CD4-positive, alpha-beta memory T cell (primary cell): Measurements from ENCODE around the gene AP5S1. TPM values are rescaled to one million over a fixed set of nuclear protein-coding genes. Genes with fewer than 3 reads are reported as not detected.

ENCODE experiments used
- CTCF ChIA-PET: fragments of 350-600 bp; sonication (Branson Sonifier 250); formaldehyde crosslinking; loops from one replicate; lab custom pipeline; 2021; ENCODE audit warnings: inconsistent platforms; ENCODE audit not compliant: partially characterized antibody; lab: Charles Lee
- POLR2A ChIA-PET: fragments of 350-600 bp; sonication (Branson Sonifier 250); formaldehyde crosslinking; loops from one replicate; lab custom pipeline; 2021; ENCODE audit not compliant: partially characterized antibody; lab: Charles Lee
- DNase-seq, 5 donors: peaks; one replicate each; pipeline versions ENCODE4 v3.0.0 to v3.0.0-alpha.2; 2020 to 2022; ENCODE audit warnings: mixed read lengths in 1 of 5
- H3K27ac ChIP-seq: one replicate; pipeline ENCODE4 v1.7.0; 2013; ENCODE audit warnings: low read depth, low read length
- H3K27me3 ChIP-seq: 2 replicates; pipeline ENCODE4 v1.7.0; 2013; ENCODE audit warnings: mild to moderate bottlenecking, low read length, moderate library complexity; ENCODE audit not compliant: insufficient read depth
- H3K36me3 ChIP-seq: 2 replicates; pipeline ENCODE4 v1.7.0; 2013; ENCODE audit warnings: mild to moderate bottlenecking, low read length, moderate library complexity; ENCODE audit not compliant: insufficient read depth
- H3K4me1 ChIP-seq: 2 replicates; pipeline ENCODE4 v1.7.0; 2013; ENCODE audit warnings: mild to moderate bottlenecking, low read length, moderate library complexity; ENCODE audit not compliant: insufficient read depth
- H3K4me3 ChIP-seq, 2 donors: one replicate each; pipeline ENCODE4 v1.7.0; 2013; ENCODE audit warnings: low read length in 2 of 2, mild to moderate bottlenecking in 1 of 2
- H3K9me3 ChIP-seq, 2 donors: one replicate each; pipeline ENCODE4 v1.7.0; 2013; ENCODE audit warnings: low read length in 2 of 2, control low read depth in 1 of 2; ENCODE audit not compliant: control insufficient read depth in 1 of 2
- H3K27ac Mint-ChIP-seq, 7 donors: one replicate each; pipeline ENCODE4 v1.8.0; 2020 to 2021; ENCODE audit warnings: mixed read lengths in 7 of 7, mild to moderate bottlenecking in 6 of 7, inconsistent platforms in 3 of 7, moderate library complexity in 3 of 7
- H3K27me3 Mint-ChIP-seq, 2 donors: one replicate each; pipeline ENCODE4 v1.8.0; 2020 to 2021; ENCODE audit warnings: mixed read lengths in 2 of 2
- H3K36me3 Mint-ChIP-seq, 2 donors: one replicate each; pipeline ENCODE4 v1.8.0; 2020 to 2021; ENCODE audit warnings: mixed read lengths in 2 of 2, inconsistent platforms in 1 of 2, mild to moderate bottlenecking in 1 of 2
- H3K4me1 Mint-ChIP-seq, 4 donors: one replicate each; pipeline ENCODE4 v1.8.0; 2020 to 2021; ENCODE audit warnings: mixed read lengths in 4 of 4, mild to moderate bottlenecking in 1 of 4
- H3K4me3 Mint-ChIP-seq, 8 donors: one replicate each; pipeline ENCODE4 v1.8.0; 2020 to 2021; ENCODE audit warnings: mixed read lengths in 8 of 8, mild to moderate bottlenecking in 7 of 8, moderate library complexity in 6 of 8, inconsistent platforms in 3 of 8
- H3K9me3 Mint-ChIP-seq, 8 donors: one replicate each; pipeline ENCODE4 v1.8.0; 2020 to 2021; ENCODE audit warnings: mixed read lengths in 8 of 8, mild to moderate bottlenecking in 5 of 8, inconsistent platforms in 3 of 8, moderate library complexity in 1 of 8
- intact Hi-C: fragments of 100-400 bp; cut with micrococcal nuclease; formaldehyde crosslinking; loops from one replicate; pipeline ENCODE4 v1.15.1; 2023
- polyA plus RNA-seq, 2 donors: library from polyadenylated mRNA; unstranded; fragments of 300-500 nt; fragmentation: Illumina TruSeq; gene quantifications; one replicate each; pipeline ENCODE4 v1.2.3, GENCODE V29; 2021
- total RNA-seq, 2 experiments: library from RNA; stranded (reverse); gene quantifications; one replicate each; pipeline ENCODE4 v1.2.3, GENCODE V29; 2021

The AP5S1 gene
- total and polyA plus RNA-seq, 4 experiments from 2014 or later, result 10.4 to 16.8 (median 12.8) TPM

DNA sequence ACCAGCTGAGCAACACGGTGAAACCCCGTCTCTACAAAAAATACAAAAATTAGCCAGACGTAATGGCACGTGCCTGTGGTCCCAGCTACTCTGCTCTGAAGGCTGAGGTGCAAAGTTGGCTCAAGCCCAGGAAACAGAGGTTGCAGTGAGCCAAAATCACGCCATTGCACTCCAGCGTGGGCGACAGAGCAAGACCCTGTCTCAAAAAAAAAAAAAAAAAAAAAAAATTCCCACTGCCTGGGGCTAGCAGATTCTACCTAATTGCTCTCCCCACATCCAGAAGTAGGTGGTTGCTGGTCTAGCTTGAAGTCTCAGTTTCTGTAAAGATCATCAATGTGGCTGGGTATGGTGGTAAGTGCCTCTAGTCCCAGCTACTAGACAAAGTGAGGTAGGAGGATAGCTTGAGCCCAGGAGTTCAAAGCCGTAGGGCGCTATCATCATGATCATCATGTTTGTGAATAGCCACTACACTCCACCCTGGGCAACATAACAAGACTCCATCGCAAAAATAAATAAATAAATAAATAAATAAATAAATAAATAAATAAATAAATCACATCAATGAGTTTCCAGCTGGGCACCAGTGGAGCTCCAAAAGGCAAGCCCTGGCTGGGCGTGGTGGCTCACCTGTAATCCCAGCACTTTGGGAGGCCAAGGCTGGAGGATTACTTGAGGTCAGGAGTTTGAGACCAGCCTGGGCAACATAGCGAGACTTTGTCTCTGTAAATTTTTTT, 6.3 kb upstream of the AP5S1 start:
- H3K4me1 ChIP-seq, result peaks cover 85% of the 10 kb centered on the region
- peak overlapping the region; percentile 89 for H3K27ac ChIP-seq
- no peaks in the 10 kb centered on the region for H3K9me3 ChIP-seq
- no peaks in the 10 kb centered on the region for H3K9me3 Mint-ChIP-seq
- intact Hi-C loops, result loop anchor here (5.0 kb wide), 1 partner anchor 767 kb away; the partner anchor contains the start of gene MRPS26
- H3K4me3 Mint-ChIP-seq, result peak overlapping the region in 7 of 8 donors; percentile 47 to 94 (median 70)
- H3K27ac Mint-ChIP-seq, result peak overlapping the region; percentile 94 to 100 (median 98)
- peak in 4 of 5 donors; percentile 38 to 68 (median 48) for DNase-seq
- no peaks in the 10 kb centered on the region for H3K36me3 ChIP-seq
- no peaks in the 10 kb centered on the region for H3K36me3 Mint-ChIP-seq
- H3K27me3 Mint-ChIP-seq, result no peaks in the 10 kb centered on the region
- H3K27me3 ChIP-seq, result no peaks in the 10 kb centered on the region
- ChIA-PET CTCF (interaction anchor here (1.2 to 5.3 kb wide), 3 partner anchors 14 to 45 kb away, joined by 4 to 36 read pairs (median 4); partner anchors contain the start of gene CDC25B), POLR2A (interaction anchor here (0.9 to 7.0 kb wide), 6 partner anchors 9 to 177 kb away, joined by 3 to 97 read pairs (median 6); partner anchors contain the start of genes ADISSP and CENPB)
- no peak overlapping the region for H3K4me3 ChIP-seq
- H3K4me1 Mint-ChIP-seq, result peaks cover 53 to 86% (median 70%) of the 10 kb centered on the region in 4 donors

- intact Hi-C loops, result loop anchor here (5.0 kb wide), 1 partner anchor 768 kb away; the partner anchor contains the start of gene MRPS26
- no peaks in the 10 kb centered on the region for H3K9me3 ChIP-seq
- H3K36me3 ChIP-seq, result no peaks in the 10 kb centered on the region
- Mint-ChIP-seq H3K4me3 (peak overlapping the region in 5 of 8 donors; percentile 22 to 88 (median 81)), H3K4me1 (peaks cover 55 to 94% (median 77%) of the 10 kb centered on the region in 4 donors), H3K36me3 (no peaks in the 10 kb centered on the region), H3K9me3 (no peaks in the 10 kb centered on the region), H3K27ac (peak overlapping the region in 6 of 7 donors; percentile 88 to 97 (median 97)), H3K27me3 (no peaks in the 10 kb centered on the region)
- peak in 1 of 5 donors; percentile 47 for DNase-seq
- H3K27ac ChIP-seq, result peak overlapping the region; percentile 23
- H3K4me1 ChIP-seq, result peaks cover 89% of the 10 kb centered on the region
- CTCF ChIA-PET, result interaction anchor here (1.0 to 1.3 kb wide), 3 partner anchors 15 to 47 kb away, joined by 3 to 6 read pairs (median 5); partner anchors contain the start of genes ADISSP and CDC25B
- H3K27me3 ChIP-seq, result no peaks in the 10 kb centered on the region
- POLR2A ChIA-PET, result interaction anchor here (0.6 to 7.0 kb wide), 3 partner anchors 10 to 47 kb away, joined by 3 to 97 read pairs (median 10); partner anchors contain the start of genes ADISSP and CENPB
- H3K4me3 ChIP-seq, result no peak overlapping the region
Measured at GRCh38 chr20:3814928-3815495, 5.3 kb upstream of the AP5S1 start.

- ChIA-PET CTCF (interaction anchor here (0.7 to 1.3 kb wide), 7 partner anchors 16 to 65 kb away, joined by 3 to 6 read pairs (median 4); partner anchors contain the start of genes ADISSP and CDC25B), POLR2A (interaction anchor here (0.6 to 7.0 kb wide), 3 partner anchors 28 to 48 kb away, joined by 3 to 97 read pairs (median 3); partner anchors contain the start of genes ADISSP and CENPB)
- H3K4me3 Mint-ChIP-seq, result peak overlapping the region in 7 of 8 donors; percentile 72 to 93 (median 83)
- Histone ChIP-seq H3K4me1 (peaks cover 82% of the 10 kb centered on the region), H3K4me3 (no peak overlapping the region), H3K27ac (peak overlapping the region; percentile 23), H3K27me3 (no peaks in the 10 kb centered on the region), H3K9me3 (no peaks in the 10 kb centered on the region), H3K36me3 (no peaks in the 10 kb centered on the region)
- peaks cover 51 to 93% (median 72%) of the 10 kb centered on the region in 4 donors for H3K4me1 Mint-ChIP-seq
- no peaks in the 10 kb centered on the region for H3K9me3 Mint-ChIP-seq
- intact Hi-C loops, result no loop called here
- DNase-seq, result peak in 4 of 5 donors; percentile 42 to 57 (median 48)
- H3K36me3 Mint-ChIP-seq, result peaks cover 0 to 4% of the 10 kb centered on the region in 2 donors
- no peaks in the 10 kb centered on the region for H3K27me3 Mint-ChIP-seq
- peak overlapping the region; percentile 90 to 97 (median 97) for H3K27ac Mint-ChIP-seq
Measured at GRCh38 chr20:3815703-3816315, 4.5 kb upstream of the AP5S1 start.

DNA sequence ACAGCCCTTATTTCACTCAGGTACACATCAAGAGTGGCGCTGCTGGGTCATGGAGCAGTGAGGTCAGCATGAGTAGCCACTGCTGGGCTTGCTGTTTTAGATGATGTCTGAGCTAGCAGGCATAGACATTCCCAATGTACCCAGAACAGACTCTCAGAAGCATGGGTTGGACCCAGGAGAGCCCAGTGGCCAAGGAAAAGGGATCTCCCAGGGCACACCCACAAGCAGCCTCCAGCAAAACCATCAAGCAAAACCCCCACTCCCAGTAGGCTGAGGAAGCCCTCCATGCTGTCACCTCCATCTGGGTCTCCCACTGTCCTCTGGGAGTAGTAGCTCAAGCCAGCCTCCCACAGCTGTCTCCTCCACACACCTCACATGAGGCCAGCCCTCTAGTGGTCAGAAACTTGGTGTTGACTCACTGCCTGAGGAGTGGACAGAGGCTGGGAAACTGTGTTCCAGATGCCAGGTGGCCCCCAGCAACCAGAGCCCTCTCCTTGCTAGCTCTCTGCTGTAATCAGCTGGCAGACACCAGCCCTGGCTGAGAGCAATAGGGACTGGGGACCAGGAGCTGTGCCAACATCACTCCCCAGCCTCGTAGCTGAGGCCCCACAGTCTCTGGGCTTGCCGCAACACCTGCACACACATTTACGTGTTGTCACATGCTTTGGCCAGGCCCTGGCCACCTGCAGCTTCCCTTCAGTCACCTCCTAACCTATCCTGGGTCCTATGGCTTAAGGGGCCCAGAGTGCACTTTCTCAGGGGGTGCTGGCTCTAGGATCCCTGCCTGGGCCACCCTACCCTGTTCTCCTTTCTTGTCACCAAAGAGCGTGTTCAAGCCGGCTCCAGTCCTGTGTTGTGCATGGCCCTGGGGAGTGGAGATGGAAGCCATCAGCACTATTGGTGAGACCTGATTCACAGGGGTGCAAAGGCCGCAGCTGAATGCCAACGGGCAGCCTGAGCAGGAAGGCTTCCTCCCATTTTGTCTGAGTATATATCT, 1.9 kb upstream of the AP5S1 start:
- Mint-ChIP-seq H3K27me3 (no peaks in the 10 kb centered on the region), H3K9me3 (no peaks in the 10 kb centered on the region), H3K4me3 (peak overlapping the region in 4 of 8 donors; percentile 38 to 78 (median 55)), H3K27ac (peak overlapping the region; percentile 52 to 99 (median 62)), H3K4me1 (peaks cover 35 to 80% (median 59%) of the 10 kb centered on the region in 4 donors), H3K36me3 (peaks cover 4 to 16% of the 10 kb centered on the region in 2 donors)
- Histone ChIP-seq H3K9me3 (no peaks in the 10 kb centered on the region), H3K36me3 (peaks cover 8% of the 10 kb centered on the region), H3K4me3 (no peak overlapping the region), H3K27me3 (no peaks in the 10 kb centered on the region), H3K27ac (no peak overlapping the region), H3K4me1 (peaks cover 66% of the 10 kb centered on the region)
- POLR2A ChIA-PET, result interaction anchor here (0.6 to 6.1 kb wide), 7 partner anchors 14 to 267 kb away, joined by 3 to 180 read pairs (median 4); partner anchors contain the start of genes ADISSP, CENPB and SPEF1
- DNase-seq, result no peak
- intact Hi-C loops, result no loop called here
- CTCF ChIA-PET, result interaction anchor here (1.3 to 3.4 kb wide), 5 partner anchors 18 to 50 kb away, joined by 3 to 25 read pairs (median 5); partner anchors contain the start of genes ADISSP and CDC25B

GRCh38 chr20:3819411-3820047, 818 bp upstream of the AP5S1 start:
- H3K36me3 Mint-ChIP-seq, result peaks cover 6 to 20% of the 10 kb centered on the region in 2 donors
- POLR2A ChIA-PET, result interaction anchor here (1.1 to 6.1 kb wide), 12 partner anchors 26 to 266 kb away, joined by 4 to 180 read pairs (median 8); partner anchors contain the start of genes ADISSP, CENPB, MAVS and SPEF1
- H3K4me3 Mint-ChIP-seq, result peak overlapping the region; percentile 70 to 93 (median 78)
- no peak for DNase-seq
- peak overlapping the region in 1 of 2 donors; percentile 78 for H3K4me3 ChIP-seq
- peaks cover 15% of the 10 kb centered on the region for H3K36me3 ChIP-seq
- H3K27ac Mint-ChIP-seq, result peak overlapping the region; percentile 85 to 99 (median 89)
- H3K27ac ChIP-seq, result peak overlapping the region; percentile 99
- no peaks in the 10 kb centered on the region for H3K27me3 ChIP-seq
- intact Hi-C loops, result loop anchor here (1.0 to 10.0 kb wide), 8 partner anchors 8 to 265 kb away; partner anchors contain the start of genes CDC25B, CENPB and MAVS
- no peaks in the 10 kb centered on the region for H3K9me3 Mint-ChIP-seq
- peaks cover 31 to 73% (median 54%) of the 10 kb centered on the region in 4 donors for H3K4me1 Mint-ChIP-seq
- CTCF ChIA-PET, result interaction anchor here (1.0 to 3.4 kb wide), 10 partner anchors 10 to 264 kb away, joined by 3 to 33 read pairs (median 6); partner anchors contain the start of genes ADISSP and CDC25B
- H3K9me3 ChIP-seq, result no peaks in the 10 kb centered on the region
- peaks cover 59% of the 10 kb centered on the region for H3K4me1 ChIP-seq
- no peaks in the 10 kb centered on the region for H3K27me3 Mint-ChIP-seq
